Measurements from ENCODE around the gene PRXL2A.

GRCh38 chr10:80485946-80486764 lies 77.8 kb downstream of the PRXL2A start:
- TF ChIP-seq CTCF (IDR thresholded peaks at IDR 0.05; ENCODE audit: poor library complexity) = no peak
- TF ChIP-seq EZH2phosphoT487 (IDR thresholded peaks at IDR 0.05; ENCODE audit: low read depth, severe bottlenecking, unreplicated experiment) = no peak
- TF ChIP-seq EZH2 (IDR thresholded peaks at IDR 0.05; ENCODE audit: borderline replicate concordance) = no peak

All from hepatocyte (in vitro differentiated cells).